HL-60/S4 treated with phorbol 12-myristate 13-acetate at 8.2 ng/mL for 4 days and 3 days (cell line): ENCODE data around the gene ETS1.
"Not testable (repeated sequence)": the region's sequence is repeated elsewhere in the genome, so short reads cannot be mapped to it uniquely, and the experiment has no call there.

Experiments used
- in situ Hi-C: fragments of 300-500 bp; cut with MboI; formaldehyde crosslinking; loops from 2 replicates; pipeline ENCODE4 v1.15.0; 2022; ENCODE audit warnings: low sequenced_read_pairs

The ETS1 gene

DNA sequence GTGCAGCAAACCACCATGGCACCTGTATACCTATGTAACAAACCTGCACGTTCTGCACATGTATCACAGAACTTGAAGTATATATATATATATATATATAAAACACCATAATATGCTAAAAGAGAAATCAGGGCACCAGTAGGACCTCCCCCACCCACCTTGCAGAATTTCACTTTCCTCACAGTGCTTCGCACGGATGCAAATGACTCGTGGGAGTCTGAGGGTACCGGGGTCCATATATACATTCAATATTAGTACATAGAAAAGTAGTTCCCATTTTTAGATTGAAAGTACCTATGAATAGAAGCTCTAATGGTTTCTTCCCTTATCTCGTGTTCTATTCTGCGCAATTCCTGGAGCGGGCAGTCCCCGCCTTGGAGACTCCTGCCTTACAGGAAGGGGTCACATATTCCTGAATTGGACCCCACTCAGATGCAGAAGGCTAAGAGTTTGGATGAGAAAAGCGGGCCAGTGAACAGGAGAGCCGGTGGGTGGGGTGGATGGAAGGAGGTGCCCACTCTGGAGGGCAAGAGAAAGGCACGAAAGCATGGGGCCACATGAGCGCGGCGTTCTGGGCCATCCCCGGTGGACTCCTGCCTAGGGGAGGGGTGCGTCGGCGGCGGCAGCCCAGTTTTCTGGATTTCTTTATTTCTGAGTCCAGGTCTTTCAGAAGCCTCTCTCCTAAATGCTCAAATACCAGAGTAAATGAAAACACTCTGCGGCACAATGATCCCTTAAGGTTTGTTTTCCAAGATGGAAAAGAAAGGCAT, 136.3 kb downstream of the ETS1 start:
- in situ Hi-C loops, result no loop called here

- in situ Hi-C loops, result not testable (repeated sequence)
Measured at GRCh38 chr11:128450425-128450824, 136.9 kb downstream of the ETS1 start.

DNA sequence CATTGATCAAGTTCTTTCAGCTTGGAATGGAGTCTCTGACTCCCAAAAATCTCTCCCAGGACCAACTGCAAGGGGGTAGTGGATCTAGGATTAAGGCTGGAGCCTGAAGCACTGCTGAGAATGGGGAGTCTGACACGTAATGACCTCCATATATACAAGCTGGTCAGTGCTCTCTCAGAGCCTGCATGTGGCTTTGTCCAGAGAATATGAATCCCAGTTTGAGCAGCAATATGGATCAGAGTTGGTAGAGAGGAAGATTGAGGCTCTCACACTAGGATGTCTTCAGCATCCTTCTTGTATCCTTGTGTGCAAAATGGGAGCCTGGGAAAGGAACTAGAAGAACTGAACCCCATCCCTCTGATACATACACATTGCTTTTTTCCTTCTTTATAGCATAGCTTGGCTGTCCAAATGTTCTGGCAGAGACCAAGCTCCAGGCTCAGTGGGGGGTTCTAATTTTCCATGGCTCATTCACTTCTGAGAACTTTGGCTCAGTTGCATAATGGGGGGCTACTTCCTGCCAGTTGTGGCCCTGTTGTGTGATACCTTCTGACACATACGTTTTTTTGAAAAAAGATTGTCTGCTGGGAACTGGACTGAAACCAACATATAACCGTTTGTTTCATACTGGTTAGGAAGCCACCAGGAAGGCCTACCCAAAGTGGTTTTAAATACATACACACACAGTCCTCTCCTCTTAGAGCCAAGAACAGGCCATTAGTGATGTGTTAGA, 138.2 kb downstream of the ETS1 start:
- in situ Hi-C loops, result no loop called here

GRCh38 chr11:128448200-128448886, 139.0 kb downstream of the ETS1 start:
- in situ Hi-C loops, result no loop called here

DNA sequence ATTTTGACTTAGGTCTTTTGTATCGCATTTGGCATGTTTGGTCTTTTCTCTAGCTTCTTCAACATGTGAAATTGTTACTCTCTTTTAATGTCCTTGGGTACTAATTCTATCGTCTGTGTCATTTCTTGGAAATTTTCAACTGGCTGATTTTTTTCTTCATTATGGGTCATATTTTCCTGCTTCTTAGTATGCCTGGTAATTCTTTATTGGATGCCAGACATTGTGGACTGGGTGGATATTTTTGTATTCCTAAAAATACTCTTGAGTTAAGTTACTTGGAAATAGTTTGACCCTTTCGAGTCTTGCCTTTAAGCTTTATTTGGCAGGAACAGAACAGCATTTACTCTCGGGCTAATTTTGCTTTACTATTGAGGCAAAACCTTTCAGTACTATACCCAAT, 140.1 kb downstream of the ETS1 start:
- in situ Hi-C loops, result no loop called here

GRCh38 chr11:128445921-128446320, 141.4 kb downstream of the ETS1 start:
- in situ Hi-C loops, result not testable (repeated sequence)

DNA sequence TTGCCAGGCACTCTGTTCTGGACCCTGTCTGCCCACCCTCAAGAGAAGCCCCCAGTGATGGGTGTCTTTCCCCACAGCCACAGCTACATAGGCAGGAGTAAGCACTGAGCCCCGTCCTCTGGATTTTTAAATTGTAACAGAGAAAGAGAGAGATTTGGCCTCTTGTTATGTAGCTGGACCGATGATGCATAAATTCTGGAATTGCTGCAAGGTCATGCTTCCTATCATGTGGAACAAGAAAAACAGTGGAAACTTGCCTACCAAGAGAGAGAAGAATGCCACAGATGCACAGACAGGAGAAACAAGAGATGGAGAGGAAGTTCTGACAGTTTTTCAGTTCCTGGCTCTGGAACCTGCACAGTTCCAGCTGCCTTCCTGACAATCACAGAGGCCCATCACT, 150.2 kb downstream of the ETS1 start:
- in situ Hi-C loops, result no loop called here

DNA sequence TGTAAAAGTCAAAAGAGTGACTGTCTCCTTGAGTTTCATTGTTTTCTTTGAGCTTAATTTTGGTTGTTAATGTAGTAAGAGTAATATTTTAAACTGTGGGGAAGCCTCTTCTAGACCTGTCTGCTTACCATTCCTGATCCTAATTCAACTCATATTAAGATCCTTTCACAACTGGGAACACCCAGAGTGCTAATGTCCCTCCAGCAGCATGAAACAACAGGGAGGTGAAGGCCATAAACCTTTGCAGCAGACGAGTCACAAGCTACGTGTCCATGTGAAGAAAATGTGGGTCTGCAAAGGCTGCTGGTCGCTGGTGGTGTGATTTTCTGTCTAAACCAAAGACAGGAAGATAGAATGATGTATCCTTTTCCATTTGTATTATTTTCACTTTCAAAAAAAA, 152.5 kb downstream of the ETS1 start:
- in situ Hi-C loops, result no loop called here

- in situ Hi-C loops, result no loop called here
Measured at GRCh38 chr11:128434411-128434810, 152.9 kb downstream of the ETS1 start.

GRCh38 chr11:128432926-128433325, 154.4 kb downstream of the ETS1 start:
- in situ Hi-C loops, result no loop called here

GRCh38 chr11:128431931-128432330, 155.4 kb downstream of the ETS1 start:
- in situ Hi-C loops, result no loop called here

DNA sequence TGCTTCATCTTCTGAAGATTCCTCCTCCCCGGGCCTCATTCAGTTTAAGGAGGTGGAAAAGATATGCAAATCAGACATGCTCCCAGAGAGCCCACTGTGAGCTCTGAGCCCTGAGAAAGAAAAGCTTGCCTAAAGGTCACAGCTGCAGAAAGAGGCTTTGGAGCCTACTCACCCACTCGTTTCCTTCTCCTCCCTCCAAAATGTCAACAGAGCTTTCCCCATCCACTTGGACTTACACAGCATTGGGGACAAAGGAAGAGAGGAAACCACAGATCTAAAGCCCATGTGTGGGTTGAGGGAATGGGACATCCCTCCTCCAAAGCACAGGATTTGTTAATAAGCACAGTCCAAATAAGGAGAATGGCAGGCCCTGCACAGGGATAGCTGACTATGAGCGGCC, 158.4 kb downstream of the ETS1 start:
- in situ Hi-C loops, result no loop called here

- in situ Hi-C loops, result no loop called here
Measured at GRCh38 chr11:128424851-128425285, 162.5 kb downstream of the ETS1 start.

GRCh38 chr11:128424271-128424711, 163.1 kb downstream of the ETS1 start:
- in situ Hi-C loops, result no loop called here

DNA sequence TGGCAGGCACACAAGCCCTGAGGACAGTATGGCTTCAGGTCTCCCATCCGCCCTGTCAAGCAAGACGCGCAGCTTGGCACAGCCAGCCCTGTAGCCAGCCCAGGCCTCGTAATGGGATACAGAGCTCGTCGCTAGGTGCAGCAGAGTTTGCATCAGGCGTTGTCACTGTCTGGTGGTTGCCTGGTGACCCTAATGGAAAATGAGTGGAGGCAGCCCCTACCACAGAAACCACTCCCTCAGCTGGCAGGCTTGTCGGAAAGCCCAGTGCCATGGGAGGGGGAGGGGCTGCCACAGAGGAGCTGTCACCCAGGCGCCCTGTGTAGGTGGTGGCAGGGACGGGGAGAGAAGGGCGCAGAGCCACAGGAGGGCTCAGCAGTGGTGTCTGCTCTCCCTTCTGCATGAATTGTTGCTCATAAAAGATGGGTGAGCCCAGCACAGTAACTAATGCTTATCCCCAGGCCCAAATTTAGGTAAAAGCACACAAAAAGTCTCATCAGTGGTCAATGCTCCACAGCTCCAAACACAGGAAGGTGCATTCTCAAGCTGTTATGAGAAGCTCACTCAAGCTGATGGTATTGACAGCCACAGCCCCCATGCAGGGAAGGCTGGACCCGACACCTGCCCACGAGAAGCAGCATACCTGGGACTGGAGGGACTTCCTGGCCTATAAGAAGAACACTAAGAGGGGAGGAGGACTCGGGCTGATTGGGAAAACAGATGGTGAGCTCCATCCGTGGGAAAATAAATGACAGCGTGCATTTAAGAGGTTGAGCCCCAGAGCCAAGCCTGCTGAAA, 164.6 kb downstream of the ETS1 start:
- in situ Hi-C loops, result no loop called here

GRCh38 chr11:128421577-128422330, 165.6 kb downstream of the ETS1 start:
- in situ Hi-C loops, result no loop called here

GRCh38 chr11:128420951-128421350, 166.4 kb downstream of the ETS1 start:
- in situ Hi-C loops, result no loop called here

DNA sequence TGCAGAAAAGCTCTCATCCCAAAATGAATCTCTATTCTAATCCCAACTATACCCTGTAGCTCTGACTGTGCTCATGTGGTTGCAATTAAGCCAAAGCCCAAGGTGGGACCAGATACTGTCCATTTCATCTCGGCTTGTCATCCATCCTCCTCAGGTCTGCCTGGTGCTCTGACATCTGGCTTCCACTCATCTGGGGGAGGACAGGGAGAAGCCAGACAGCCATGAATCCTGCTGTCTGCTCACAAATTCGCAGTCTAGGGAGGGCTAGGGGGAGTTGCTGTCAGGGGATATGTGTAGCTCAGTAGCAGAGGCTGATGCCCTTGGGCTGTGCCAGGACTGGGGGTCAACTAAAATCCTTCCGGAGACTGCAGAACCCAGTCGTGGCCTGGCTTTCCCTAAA, 167.1 kb downstream of the ETS1 start:
- in situ Hi-C loops, result no loop called here

GRCh38 chr11:128419012-128419767, 168.2 kb downstream of the ETS1 start:
- in situ Hi-C loops, result no loop called here
